ENCODE data around the gene SMIM36.
"Not testable (repeated sequence)": the region's sequence is repeated elsewhere in the genome, so short reads cannot be mapped to it uniquely, and the experiment has no call there.

The SMIM36 gene

GRCh38 chr17:55427587-55427882, 83.7 kb downstream of the SMIM36 start:
- no peak overlapping the region for H3K4me3 ChIP-seq (ENCODE audit: insufficient read depth, low read depth, low read length, poor library complexity, severe bottlenecking)
- no peaks in the 10 kb centered on the region for H3K27me3 ChIP-seq (replicated peaks; ENCODE audit: control insufficient read depth, insufficient read depth, low read length, poor library complexity, severe bottlenecking)
- no peaks in the 10 kb centered on the region for H3K36me3 ChIP-seq (ENCODE audit: control insufficient read depth, insufficient read depth, low read length)
- no peak overlapping the region for H3K27ac ChIP-seq (ENCODE audit: insufficient read depth, low read length, poor library complexity, severe bottlenecking)
- DNase-seq = no peak
- no peaks in the 10 kb centered on the region for H3K9me3 ChIP-seq (ENCODE audit: control insufficient read depth, low read length)
- H3K4me1 ChIP-seq (ENCODE audit: control insufficient read depth, insufficient read depth, low read length, poor library complexity, severe bottlenecking) = no peaks in the 10 kb centered on the region

- no peaks in the 10 kb centered on the region for H3K27me3 ChIP-seq (replicated peaks; ENCODE audit: control insufficient read depth, insufficient read depth, low read length, poor library complexity, severe bottlenecking)
- no peaks in the 10 kb centered on the region for H3K9me3 ChIP-seq (ENCODE audit: control insufficient read depth, low read length)
- no peak for DNase-seq
- H3K36me3 ChIP-seq (ENCODE audit: control insufficient read depth, insufficient read depth, low read length) = no peaks in the 10 kb centered on the region
- H3K27ac ChIP-seq (ENCODE audit: insufficient read depth, low read length, poor library complexity, severe bottlenecking) = no peak overlapping the region
- no peak overlapping the region for H3K4me3 ChIP-seq (ENCODE audit: insufficient read depth, low read depth, low read length, poor library complexity, severe bottlenecking)
- H3K4me1 ChIP-seq (ENCODE audit: control insufficient read depth, insufficient read depth, low read length, poor library complexity, severe bottlenecking) = peaks cover 3% of the 10 kb centered on the region
Measured at GRCh38 chr17:55426851-55427586, 84.2 kb downstream of the SMIM36 start.

DNA sequence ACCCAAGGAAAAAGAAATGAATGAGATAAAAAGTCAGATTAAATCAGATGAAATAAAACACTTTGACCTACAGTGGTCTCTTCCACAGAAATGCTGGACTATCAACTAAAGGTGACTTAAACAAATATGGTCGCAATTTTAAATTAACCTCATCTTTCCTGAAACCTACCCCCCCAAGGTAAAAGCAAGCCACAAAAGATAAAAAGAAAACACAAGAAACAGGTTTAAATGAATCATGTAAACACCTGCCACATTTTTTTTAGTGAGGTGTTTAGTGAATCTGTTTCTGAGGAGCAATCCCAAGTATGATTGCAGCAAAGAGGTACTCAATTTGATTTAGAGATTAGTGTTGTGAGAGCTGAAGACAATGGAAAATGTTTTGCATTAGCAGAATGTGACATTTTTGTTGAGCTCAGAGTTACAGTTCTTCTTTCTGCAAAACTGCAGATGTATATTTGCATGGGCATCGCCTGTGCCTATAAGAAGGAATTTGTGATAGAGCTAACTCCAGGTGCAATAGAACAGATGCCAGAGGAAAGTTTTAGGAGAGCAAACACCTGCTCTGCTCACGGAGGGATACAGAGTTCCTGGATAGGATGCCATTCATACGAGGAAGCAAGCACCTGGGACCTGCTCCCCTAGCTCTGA, 86.2 kb downstream of the SMIM36 start:
- no peak for DNase-seq
- H3K4me3 ChIP-seq (ENCODE audit: insufficient read depth, low read depth, low read length, poor library complexity, severe bottlenecking) = no peak overlapping the region
- no peak overlapping the region for H3K27ac ChIP-seq (ENCODE audit: insufficient read depth, low read length, poor library complexity, severe bottlenecking)
- H3K27me3 ChIP-seq (replicated peaks; ENCODE audit: control insufficient read depth, insufficient read depth, low read length, poor library complexity, severe bottlenecking) = no peaks in the 10 kb centered on the region
- H3K4me1 ChIP-seq (ENCODE audit: control insufficient read depth, insufficient read depth, low read length, poor library complexity, severe bottlenecking) = peaks cover 10% of the 10 kb centered on the region
- no peaks in the 10 kb centered on the region for H3K9me3 ChIP-seq (ENCODE audit: control insufficient read depth, low read length)
- H3K36me3 ChIP-seq (ENCODE audit: control insufficient read depth, insufficient read depth, low read length) = no peaks in the 10 kb centered on the region

DNA sequence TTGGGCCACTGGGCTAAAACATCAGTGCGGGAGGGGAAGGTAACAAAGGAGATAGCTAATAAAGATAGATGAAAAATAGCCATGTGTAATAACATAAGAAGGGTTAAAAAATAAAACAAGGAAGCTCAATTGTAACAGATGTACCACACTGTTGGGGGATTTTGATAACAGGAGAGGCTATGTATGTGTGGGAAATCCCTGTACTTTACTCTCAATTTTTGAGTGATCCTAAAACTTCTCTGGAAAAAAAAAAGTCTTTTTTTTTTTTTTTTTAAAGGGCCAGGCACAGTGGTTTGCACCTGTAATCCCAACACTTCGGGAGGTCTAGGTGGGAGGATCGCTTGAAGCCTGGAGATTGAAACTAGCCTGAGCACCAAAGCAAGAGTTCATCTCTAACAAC, 87.7 kb downstream of the SMIM36 start:
- Histone ChIP-seq H3K9me3 (ENCODE audit: control insufficient read depth, low read length) (no peaks in the 10 kb centered on the region), H3K27me3 (replicated peaks; ENCODE audit: control insufficient read depth, insufficient read depth, low read length, poor library complexity, severe bottlenecking) (no peaks in the 10 kb centered on the region), H3K27ac (ENCODE audit: insufficient read depth, low read length, poor library complexity, severe bottlenecking) (no peak overlapping the region), H3K4me3 (ENCODE audit: insufficient read depth, low read depth, low read length, poor library complexity, severe bottlenecking) (no peak overlapping the region), H3K36me3 (ENCODE audit: control insufficient read depth, insufficient read depth, low read length) (no peaks in the 10 kb centered on the region), H3K4me1 (ENCODE audit: control insufficient read depth, insufficient read depth, low read length, poor library complexity, severe bottlenecking) (peaks cover 16% of the 10 kb centered on the region)
- no peak for DNase-seq

- not testable (repeated sequence) for H3K27me3 ChIP-seq (replicated peaks; ENCODE audit: control insufficient read depth, insufficient read depth, low read length, poor library complexity, severe bottlenecking); H3K9me3 ChIP-seq (ENCODE audit: control insufficient read depth, low read length); H3K4me3 ChIP-seq (ENCODE audit: insufficient read depth, low read depth, low read length, poor library complexity, severe bottlenecking); H3K27ac ChIP-seq (ENCODE audit: insufficient read depth, low read length, poor library complexity, severe bottlenecking); H3K36me3 ChIP-seq (ENCODE audit: control insufficient read depth, insufficient read depth, low read length); DNase-seq
- peaks cover 16% of the 10 kb centered on the region for H3K4me1 ChIP-seq (ENCODE audit: control insufficient read depth, insufficient read depth, low read length, poor library complexity, severe bottlenecking)
Measured at GRCh38 chr17:55422828-55423164, 88.5 kb downstream of the SMIM36 start.

- H3K9me3 ChIP-seq (ENCODE audit: control insufficient read depth, low read length) = no peaks in the 10 kb centered on the region
- peak within 1 kb of the TSS; percentile 97 for H3K4me3 ChIP-seq (ENCODE audit: insufficient read depth, low read depth, low read length, poor library complexity, severe bottlenecking)
- H3K4me1 ChIP-seq (ENCODE audit: control insufficient read depth, insufficient read depth, low read length, poor library complexity, severe bottlenecking) = peaks cover 16% of the 10 kb centered on the region
- no peak for DNase-seq
- no peaks in the 10 kb centered on the region for H3K36me3 ChIP-seq (ENCODE audit: control insufficient read depth, insufficient read depth, low read length)
- H3K27me3 ChIP-seq (replicated peaks; ENCODE audit: control insufficient read depth, insufficient read depth, low read length, poor library complexity, severe bottlenecking) = no peaks in the 10 kb centered on the region
- peak within 1 kb of the TSS; percentile 74 for H3K27ac ChIP-seq (ENCODE audit: insufficient read depth, low read length, poor library complexity, severe bottlenecking)
Measured at GRCh38 chr17:55421179-55421934, 89.9 kb downstream of the SMIM36 start, which contains the start of gene MMD. Gene MMD, minus strand, starts transcription at chr17:55421835. Its CDS starts 140 bp downstream, at chr17:55421695.

- Histone ChIP-seq H3K4me1 (ENCODE audit: control insufficient read depth, insufficient read depth, low read length, poor library complexity, severe bottlenecking) (peaks cover 16% of the 10 kb centered on the region), H3K27ac (ENCODE audit: insufficient read depth, low read length, poor library complexity, severe bottlenecking) (peak overlapping the region; percentile 74), H3K27me3 (replicated peaks; ENCODE audit: control insufficient read depth, insufficient read depth, low read length, poor library complexity, severe bottlenecking) (no peaks in the 10 kb centered on the region), H3K9me3 (ENCODE audit: control insufficient read depth, low read length) (no peaks in the 10 kb centered on the region), H3K4me3 (ENCODE audit: insufficient read depth, low read depth, low read length, poor library complexity, severe bottlenecking) (peak overlapping the region; percentile 97), H3K36me3 (ENCODE audit: control insufficient read depth, insufficient read depth, low read length) (no peaks in the 10 kb centered on the region)
- peak; percentile 3 to 12 (median 8) for DNase-seq
Measured at GRCh38 chr17:55420776-55421178, 90.5 kb downstream of the SMIM36 start.

GRCh38 chr17:55420067-55420775, 91.0 kb downstream of the SMIM36 start:
- Histone ChIP-seq H3K9me3 (ENCODE audit: control insufficient read depth, low read length) (no peaks in the 10 kb centered on the region), H3K4me3 (ENCODE audit: insufficient read depth, low read depth, low read length, poor library complexity, severe bottlenecking) (peak overlapping the region; percentile 97), H3K27ac (ENCODE audit: insufficient read depth, low read length, poor library complexity, severe bottlenecking) (peak overlapping the region; percentile 74), H3K4me1 (ENCODE audit: control insufficient read depth, insufficient read depth, low read length, poor library complexity, severe bottlenecking) (peaks cover 16% of the 10 kb centered on the region), H3K27me3 (replicated peaks; ENCODE audit: control insufficient read depth, insufficient read depth, low read length, poor library complexity, severe bottlenecking) (no peaks in the 10 kb centered on the region), H3K36me3 (ENCODE audit: control insufficient read depth, insufficient read depth, low read length) (no peaks in the 10 kb centered on the region)
- DNase-seq = no peak

- peaks cover 16% of the 10 kb centered on the region for H3K4me1 ChIP-seq (ENCODE audit: control insufficient read depth, insufficient read depth, low read length, poor library complexity, severe bottlenecking)
- H3K27ac ChIP-seq (ENCODE audit: insufficient read depth, low read length, poor library complexity, severe bottlenecking) = no peak overlapping the region
- DNase-seq = no peak
- H3K4me3 ChIP-seq (ENCODE audit: insufficient read depth, low read depth, low read length, poor library complexity, severe bottlenecking) = no peak overlapping the region
- no peaks in the 10 kb centered on the region for H3K9me3 ChIP-seq (ENCODE audit: control insufficient read depth, low read length)
- H3K36me3 ChIP-seq (ENCODE audit: control insufficient read depth, insufficient read depth, low read length) = no peaks in the 10 kb centered on the region
- H3K27me3 ChIP-seq (replicated peaks; ENCODE audit: control insufficient read depth, insufficient read depth, low read length, poor library complexity, severe bottlenecking) = no peaks in the 10 kb centered on the region
Measured at GRCh38 chr17:55418369-55419268, 92.6 kb downstream of the SMIM36 start.

All from effector memory CD4-positive, alpha-beta T cell (primary cell).